OCI-LY1 (cell line): Measurements from ENCODE around the gene HRAS.

Source experiments
- H2AFZ ChIP-seq: fragments of 200-600 bp; sonication (generic), shearing (Covaris generic); 2 replicates; pipeline ENCODE4 v1.6.0; 2014; ENCODE audit warnings: antibody characterized with exemption, mild to moderate bottlenecking, low read length
- H3F3A ChIP-seq: fragments of 200-600 bp; sonication (generic), shearing (Covaris generic); 2 replicates; pipeline ENCODE4 v1.6.0; 2014; ENCODE audit warnings: mild to moderate bottlenecking, antibody characterized with exemption, low read length, moderate library complexity; ENCODE audit not compliant: insufficient read depth
- H3K27ac ChIP-seq: fragments of 200-600 bp; sonication (generic); 2 replicates; pipeline ENCODE4 v1.5.1; 2014; ENCODE audit warnings: low read length, mixed run types, mild to moderate bottlenecking, low read depth; ENCODE audit not compliant: poor library complexity, severe bottlenecking
- H3K27me3 ChIP-seq: fragments of 200-600 bp; sonication (generic); 2 replicates; pipeline ENCODE4 v1.6.0; 2014; ENCODE audit warnings: antibody characterized with exemption, mild to moderate bottlenecking, low read length, moderate library complexity; ENCODE audit not compliant: insufficient read depth
- H3K36me3 ChIP-seq: fragments of 200-600 bp; sonication (generic); 2 replicates; pipeline ENCODE4 v1.6.1; 2014; ENCODE audit warnings: mild to moderate bottlenecking, antibody characterized with exemption, low read length, moderate library complexity, mixed read lengths; ENCODE audit not compliant: insufficient read depth
- H3K4me1 ChIP-seq: fragments of 200-600 bp; sonication (generic); 2 replicates; pipeline ENCODE4 v1.5.1; 2014; ENCODE audit warnings: mild to moderate bottlenecking, low read length, moderate library complexity; ENCODE audit not compliant: insufficient read depth, severe bottlenecking
- H3K4me2 ChIP-seq: fragments of 200-600 bp; sonication (generic), shearing (Covaris generic); 2 replicates; pipeline ENCODE4 v1.6.1; 2014; ENCODE audit warnings: low read length
- H3K4me3 ChIP-seq: fragments of 200-600 bp; sonication (generic); 2 replicates; pipeline ENCODE4 v1.5.1; 2014; ENCODE audit warnings: low read length, low read depth, mild to moderate bottlenecking, mixed read lengths; ENCODE audit not compliant: poor library complexity, severe bottlenecking
- H3K79me2 ChIP-seq: fragments of 200-600 bp; shearing (Covaris generic); 2 replicates; pipeline ENCODE4 v1.6.1; 2016; ENCODE audit warnings: mixed run types, low read length, mixed read lengths; ENCODE audit not compliant: insufficient read depth
- H3K9ac ChIP-seq: fragments of 200-600 bp; sonication (generic), shearing (Covaris generic); 2 replicates; pipeline ENCODE4 v1.6.1; 2014; ENCODE audit warnings: mild to moderate bottlenecking, low read length, mixed read lengths
- H3K9me2 ChIP-seq: fragments of 200-600 bp; sonication (generic), shearing (Covaris generic); 2 replicates; pipeline ENCODE4 v1.6.1; 2014; ENCODE audit warnings: low read depth, mild to moderate bottlenecking, low read length, mixed read lengths
- H3K9me3 ChIP-seq: fragments of 200-600 bp; shearing (Covaris generic); 2 replicates; pipeline ENCODE4 v1.6.1; 2014; ENCODE audit warnings: low read length, mixed read lengths
- H4K20me1 ChIP-seq: fragments of 200-600 bp; sonication (generic), shearing (Covaris generic); 2 replicates; pipeline ENCODE4 v1.6.0; 2016; ENCODE audit warnings: mild to moderate bottlenecking, low read length; ENCODE audit not compliant: insufficient read depth
- CTCF ChIP-seq: fragments of 200-600 bp; sonication (generic), shearing (Covaris generic); IDR thresholded peaks from 2 replicates; pipeline ENCODE4 v1.5.1; 2017; ENCODE audit warnings: mild to moderate bottlenecking, antibody characterized with exemption, low read length, moderate library complexity, mixed read lengths
- EZH2 ChIP-seq: fragments of 200-600 bp; sonication (generic), shearing (Covaris generic); IDR thresholded peaks from 2 replicates; pipeline ENCODE4 v1.8.0; 2017; ENCODE audit warnings: borderline replicate concordance, mixed run types, mild to moderate bottlenecking, antibody characterized with exemption, low read length, moderate library complexity, mixed read lengths

HRAS gene

DNA sequence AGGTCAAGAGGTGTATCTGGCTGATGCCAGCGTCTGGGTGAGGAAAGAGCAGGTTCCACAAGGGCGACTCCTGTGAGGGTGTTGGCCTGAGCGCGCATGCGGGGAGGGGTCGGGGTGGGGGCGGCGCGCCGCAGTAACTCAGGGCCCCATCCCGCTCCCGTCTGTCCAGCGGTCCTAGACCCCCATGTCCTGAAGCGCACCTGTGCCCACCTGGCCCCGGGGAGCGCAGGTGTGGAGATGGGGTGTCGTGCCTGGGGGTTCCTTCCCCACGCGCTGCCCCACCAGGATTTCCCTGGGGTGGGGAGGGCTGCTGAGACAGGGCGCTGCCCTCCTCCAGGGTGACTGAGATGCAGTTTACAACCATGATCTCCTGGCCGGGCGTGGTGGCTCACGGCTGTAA lies 49.2 kb downstream of the HRAS start:
- Histone ChIP-seq H3K9me2 (no peaks in the 10 kb centered on the region), H2AFZ (no peak overlapping the region), H4K20me1 (no peaks in the 10 kb centered on the region), H3K27me3 (no peaks in the 10 kb centered on the region), H3K4me2 (no peak overlapping the region), H3K27ac (no peak overlapping the region), H3K9me3 (no peaks in the 10 kb centered on the region), H3K79me2 (no peaks in the 10 kb centered on the region), H3K4me1 (no peaks in the 10 kb centered on the region), H3K9ac (no peak overlapping the region), H3F3A (no peaks in the 10 kb centered on the region), H3K36me3 (no peaks in the 10 kb centered on the region), H3K4me3 (no peak overlapping the region)
- TF ChIP-seq CTCF (no peak), EZH2 (no peak)

- Histone ChIP-seq H3F3A (no peaks in the 10 kb centered on the region), H3K4me3 (no peak overlapping the region), H2AFZ (no peak overlapping the region), H3K79me2 (no peaks in the 10 kb centered on the region), H3K4me2 (no peak overlapping the region), H3K36me3 (no peaks in the 10 kb centered on the region; the same call in 1 of the 2 replicates), H3K4me1 (no peaks in the 10 kb centered on the region), H3K9me3 (no peaks in the 10 kb centered on the region), H3K27ac (no peak overlapping the region), H3K9me2 (no peaks in the 10 kb centered on the region), H3K27me3 (no peaks in the 10 kb centered on the region), H3K9ac (no peak overlapping the region), H4K20me1 (no peaks in the 10 kb centered on the region)
- TF ChIP-seq CTCF (no peak), EZH2 (no peak)
These were observed 50.8 kb downstream of the HRAS start for GRCh38 chr11:484616-485015.
